Endodermal cell (in vitro differentiated cells): ENCODE measurements around the gene AGTRAP. TPM values are rescaled to one million over a fixed set of nuclear protein-coding genes. Genes with fewer than 3 reads are reported as not detected.

ENCODE experiments used
- DNase-seq: peaks from one replicate; pipeline ENCODE4 v3.0.0-alpha.2; 2017
- H3K27ac ChIP-seq: 2 replicates; pipeline ENCODE4 v1.5.1; 2013; ENCODE audit warnings: mild to moderate bottlenecking, low read depth, low read length, moderate library complexity
- H3K27me3 ChIP-seq: 2 replicates; pipeline ENCODE4 v1.6.1; 2013; ENCODE audit warnings: mild to moderate bottlenecking, low read length, moderate library complexity; ENCODE audit not compliant: insufficient read depth, control insufficient read depth, poor library complexity, severe bottlenecking
- H3K36me3 ChIP-seq: 2 replicates; pipeline ENCODE4 v1.7.0; 2013; ENCODE audit warnings: mild to moderate bottlenecking, low read length, moderate library complexity; ENCODE audit not compliant: control insufficient read depth, insufficient read depth
- H3K4me1 ChIP-seq: one replicate; pipeline ENCODE4 v1.7.0; 2013; ENCODE audit warnings: low read length; ENCODE audit not compliant: control insufficient read depth, insufficient read depth
- H3K4me3 ChIP-seq: 2 replicates; pipeline ENCODE4 v1.5.1; 2013; ENCODE audit warnings: mild to moderate bottlenecking, low read length, moderate library complexity
- H3K9ac ChIP-seq: 2 replicates; pipeline ENCODE4 v1.6.1; 2013; ENCODE audit warnings: mild to moderate bottlenecking, low read length, moderate library complexity; ENCODE audit not compliant: poor library complexity, severe bottlenecking; ENCODE audit errors: extremely low read depth
- H3K9me3 ChIP-seq: 2 replicates; pipeline ENCODE4 v1.6.1; 2013; ENCODE audit warnings: mild to moderate bottlenecking, low read length, moderate library complexity; ENCODE audit not compliant: control insufficient read depth
- H3K27ac Mint-ChIP-seq: 2 replicates; pipeline ENCODE4 v1.8.0; 2020; ENCODE audit warnings: mixed read lengths
- H3K27me3 Mint-ChIP-seq: 2 replicates; pipeline ENCODE4 v1.8.0; 2021; ENCODE audit warnings: mild to moderate bottlenecking, mixed read lengths; ENCODE audit not compliant: insufficient read depth
- H3K36me3 Mint-ChIP-seq: 2 replicates; pipeline ENCODE4 v1.8.0; 2020; ENCODE audit warnings: low read depth, mixed read lengths
- H3K4me1 Mint-ChIP-seq: 2 replicates; pipeline ENCODE4 v1.8.0; 2020; ENCODE audit warnings: mixed read lengths
- H3K4me3 Mint-ChIP-seq: 2 replicates; pipeline ENCODE4 v1.8.0; 2020; ENCODE audit warnings: mild to moderate bottlenecking, moderate library complexity, mixed read lengths
- H3K9me3 Mint-ChIP-seq: 2 replicates; pipeline ENCODE4 v1.8.0; 2020; ENCODE audit warnings: mild to moderate bottlenecking, mixed read lengths
- WGBS, 2 experiments: methylation state at CpG; one replicate each; pipeline versions ENCODE4 v1.1.5 to v1.1.7; 2013; ENCODE audit warnings: missing lambda C conversion rate in 2 of 2, mixed read lengths in 1 of 2; ENCODE audit not compliant: insufficient coverage in 1 of 2, insufficient read length in 1 of 2; 5-methylcytosine and 5-hydroxymethylcytosine counted together
- total RNA-seq, 2 donors: library from RNA; stranded (reverse); fragmentation: NEBNext Ultra II Directional in 1 of 2; extraction: Animal tissue kit (Norgen Biotek cat#: 25700) in 1 of 2; gene quantifications; 2 replicates in 1 of 2; 3 replicates in 1 of 2; pipeline ENCODE4 v1.2.1, GENCODE V29; 2021
- TF ChIP-seq, protein P1 (sequence below): fragments of 200-600 bp; sonication (generic); conservative IDR thresholded peaks from 2 replicates; pipeline ENCODE4 v1.5.0; 2021; ENCODE audit warnings: antibody characterized with exemption, mild to moderate bottlenecking

Gene AGTRAP
- total RNA-seq, 2 donors from 2014 or later: 71.3 to 81.2 TPM

GRCh38 chr1:11714831-11715575 lies 20.9 kb upstream of the AGTRAP start:
- Histone ChIP-seq H3K4me1 (no peaks in the 10 kb centered on the region), H3K27ac (peak overlapping the region; percentile 68), H3K27me3 (no peaks in the 10 kb centered on the region), H3K4me3 (no peak overlapping the region), H3K9me3 (no peaks in the 10 kb centered on the region), H3K9ac (no peak overlapping the region), H3K36me3 (no peaks in the 10 kb centered on the region)
- Mint-ChIP-seq H3K27ac (no peak overlapping the region), H3K4me1 (no peaks in the 10 kb centered on the region), H3K27me3 (peaks cover 3% of the 10 kb centered on the region), H3K4me3 (no peak overlapping the region), H3K9me3 (no peaks in the 10 kb centered on the region), H3K36me3 (no peaks in the 10 kb centered on the region)
- TF ChIP-seq, protein P1, sequence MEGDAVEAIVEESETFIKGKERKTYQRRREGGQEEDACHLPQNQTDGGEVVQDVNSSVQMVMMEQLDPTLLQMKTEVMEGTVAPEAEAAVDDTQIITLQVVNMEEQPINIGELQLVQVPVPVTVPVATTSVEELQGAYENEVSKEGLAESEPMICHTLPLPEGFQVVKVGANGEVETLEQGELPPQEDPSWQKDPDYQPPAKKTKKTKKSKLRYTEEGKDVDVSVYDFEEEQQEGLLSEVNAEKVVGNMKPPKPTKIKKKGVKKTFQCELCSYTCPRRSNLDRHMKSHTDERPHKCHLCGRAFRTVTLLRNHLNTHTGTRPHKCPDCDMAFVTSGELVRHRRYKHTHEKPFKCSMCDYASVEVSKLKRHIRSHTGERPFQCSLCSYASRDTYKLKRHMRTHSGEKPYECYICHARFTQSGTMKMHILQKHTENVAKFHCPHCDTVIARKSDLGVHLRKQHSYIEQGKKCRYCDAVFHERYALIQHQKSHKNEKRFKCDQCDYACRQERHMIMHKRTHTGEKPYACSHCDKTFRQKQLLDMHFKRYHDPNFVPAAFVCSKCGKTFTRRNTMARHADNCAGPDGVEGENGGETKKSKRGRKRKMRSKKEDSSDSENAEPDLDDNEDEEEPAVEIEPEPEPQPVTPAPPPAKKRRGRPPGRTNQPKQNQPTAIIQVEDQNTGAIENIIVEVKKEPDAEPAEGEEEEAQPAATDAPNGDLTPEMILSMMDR: no peak
- WGBS, 2 experiments: 93 to 96% methylated on average over 12 to 24 of the region's 24 CpGs
- no peak for DNase-seq

DNA sequence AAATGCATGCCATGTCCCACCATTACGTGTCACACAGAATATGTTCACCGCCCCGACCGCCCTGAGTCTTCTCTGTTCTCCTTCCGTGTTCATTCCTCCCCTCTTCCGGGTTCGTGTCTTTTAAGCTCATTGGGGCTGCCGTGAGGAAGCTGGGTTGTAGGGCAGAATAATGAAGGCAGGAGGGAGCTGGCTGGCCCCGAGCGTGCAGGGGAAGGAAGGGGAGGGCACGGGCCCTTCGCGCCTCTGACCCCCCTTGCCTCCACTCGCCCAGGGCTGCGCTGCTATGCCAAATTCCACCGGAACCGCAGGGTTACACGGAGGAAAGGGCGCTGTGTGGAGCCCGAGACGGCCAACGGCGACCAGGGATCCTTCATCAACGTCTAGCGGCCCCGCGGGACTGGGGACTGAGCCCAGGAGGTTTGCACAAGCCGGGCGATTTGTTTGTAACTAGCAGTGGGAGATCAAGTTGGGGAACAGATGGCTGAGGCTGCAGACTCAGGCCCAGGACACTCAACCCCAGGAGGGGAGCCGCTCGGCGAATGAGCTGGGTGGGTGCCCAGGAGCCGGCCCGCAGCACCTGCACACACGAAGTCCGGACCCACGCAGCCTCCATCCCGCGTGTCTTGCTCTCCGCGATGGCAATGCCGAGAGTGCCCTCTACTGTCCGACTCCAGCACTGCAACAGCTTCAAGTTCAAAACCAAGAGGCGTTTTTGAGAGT lies 16.5 kb upstream of the AGTRAP start:
- Mint-ChIP-seq H3K9me3 (no peaks in the 10 kb centered on the region), H3K4me1 (no peaks in the 10 kb centered on the region), H3K27ac (no peak overlapping the region), H3K4me3 (peak overlapping the region; percentile 50), H3K36me3 (no peaks in the 10 kb centered on the region), H3K27me3 (peaks cover 3% of the 10 kb centered on the region)
- Histone ChIP-seq H3K27ac (no peak overlapping the region), H3K4me3 (no peak overlapping the region), H3K36me3 (no peaks in the 10 kb centered on the region), H3K27me3 (no peaks in the 10 kb centered on the region), H3K4me1 (no peaks in the 10 kb centered on the region), H3K9ac (no peak overlapping the region), H3K9me3 (no peaks in the 10 kb centered on the region)
- WGBS, 2 experiments: 50 to 56% methylated on average over 32 to 44 of the region's 44 CpGs
- DNase-seq: peak; percentile 88
- TF ChIP-seq, protein P1: peak; percentile 99

GRCh38 chr1:11720033-11720376 lies 15.9 kb upstream of the AGTRAP start:
- H3K4me3 ChIP-seq: no peak overlapping the region
- H3K27me3 Mint-ChIP-seq: peaks cover 3% of the 10 kb centered on the region
- WGBS, 2 experiments: 81 to 92% methylated on average over 12 of the region's 12 CpGs
- peak overlapping the region; percentile 50 for H3K4me3 Mint-ChIP-seq
- no peak overlapping the region for H3K27ac Mint-ChIP-seq
- DNase-seq: no peak
- H3K27me3 ChIP-seq: no peaks in the 10 kb centered on the region
- TF ChIP-seq, protein P1: no peak
- H3K9me3 Mint-ChIP-seq: no peaks in the 10 kb centered on the region
- H3K36me3 ChIP-seq: no peaks in the 10 kb centered on the region
- H3K36me3 Mint-ChIP-seq: no peaks in the 10 kb centered on the region
- H3K9me3 ChIP-seq: no peaks in the 10 kb centered on the region
- no peaks in the 10 kb centered on the region for H3K4me1 Mint-ChIP-seq
- no peaks in the 10 kb centered on the region for H3K4me1 ChIP-seq
- H3K9ac ChIP-seq: no peak overlapping the region
- no peak overlapping the region for H3K27ac ChIP-seq
